ENCODE data around the gene CDH4.

The CDH4 gene

GRCh38 chr20:61281286-61281795 lies 29.3 kb downstream of the CDH4 start:
- DNase-seq (ENCODE audit: low read depth, low spot score): no peak

- no peak for DNase-seq (ENCODE audit: low read depth, low spot score)
Measured at GRCh38 chr20:61284752-61285151, 32.7 kb downstream of the CDH4 start.

DNA sequence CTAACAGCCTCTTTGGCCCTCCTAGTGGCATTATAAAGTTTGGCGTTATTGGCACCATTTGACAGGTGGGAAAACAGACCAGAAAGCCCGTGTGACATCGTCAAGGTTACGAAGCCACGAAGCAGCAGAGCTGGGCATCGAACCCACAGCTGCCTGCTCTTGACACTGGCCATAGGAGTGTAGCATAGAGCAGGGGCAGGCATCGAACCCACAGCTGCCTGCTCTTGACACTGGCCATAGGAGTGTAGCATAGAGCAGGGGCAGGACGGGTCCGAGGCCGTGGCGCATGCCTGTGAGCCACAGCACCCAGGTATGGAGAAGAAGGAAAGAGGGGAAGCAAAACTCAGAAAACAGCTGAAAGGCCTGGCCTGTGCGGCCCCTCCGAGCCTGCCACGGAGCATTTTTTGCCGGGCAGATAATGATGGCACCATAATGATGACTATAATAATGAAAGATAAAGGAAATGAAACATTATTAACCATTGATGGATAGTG lies 33.1 kb downstream of the CDH4 start:
- no peak for DNase-seq (ENCODE audit: low read depth, low spot score)

GRCh38 chr20:61285691-61286090 lies 33.6 kb downstream of the CDH4 start:
- DNase-seq (ENCODE audit: low read depth, low spot score): no peak

GRCh38 chr20:61287583-61288275 lies 35.7 kb downstream of the CDH4 start:
- DNase-seq (ENCODE audit: low read depth, low spot score): no peak

DNA sequence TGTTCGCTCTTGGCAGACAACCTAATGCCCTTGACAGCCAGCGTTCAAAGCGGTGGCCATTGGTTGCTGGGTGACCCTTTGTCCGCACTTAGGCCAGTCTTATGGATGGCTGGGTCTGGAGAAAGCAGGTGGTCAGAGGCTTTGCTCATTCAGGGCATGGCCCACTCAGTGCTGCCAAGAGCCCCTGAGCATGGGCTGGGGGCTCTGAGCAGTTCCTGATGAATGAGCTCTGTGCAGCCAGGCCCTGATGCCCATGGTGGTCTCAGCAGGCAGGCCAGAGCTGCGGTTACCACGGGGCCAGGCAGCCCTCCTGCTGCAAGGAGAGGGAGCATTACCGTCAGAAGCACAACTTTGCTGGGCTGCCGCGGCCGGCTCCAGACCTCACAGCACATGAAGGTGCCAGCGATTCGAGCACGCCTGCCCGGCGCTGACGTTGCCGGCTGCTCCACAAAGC lies 36.3 kb downstream of the CDH4 start:
- DNase-seq (ENCODE audit: low read depth, low spot score): no peak

- no peak for DNase-seq (ENCODE audit: low read depth, low spot score)
Measured at GRCh38 chr20:61289166-61289565, 37.1 kb downstream of the CDH4 start.

DNA sequence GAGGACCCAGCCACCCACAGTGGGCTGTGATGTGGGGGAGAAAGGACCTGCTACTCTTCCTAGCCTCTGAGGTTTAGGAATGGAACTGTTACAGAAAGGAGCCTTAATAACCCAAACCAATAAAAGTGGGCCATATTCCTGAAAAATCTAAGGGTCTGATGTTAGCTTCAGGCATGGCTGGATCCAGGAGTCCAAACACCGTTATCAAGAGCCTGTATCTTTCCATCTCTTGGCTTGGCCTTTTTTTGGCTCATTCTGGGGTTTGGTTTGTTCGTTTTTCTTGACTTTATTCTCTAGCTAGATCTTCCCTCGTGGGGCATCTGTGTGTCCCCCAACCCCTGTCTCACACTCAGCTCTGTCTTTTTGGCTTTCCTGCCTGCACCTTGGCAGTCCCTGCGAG lies 38.7 kb downstream of the CDH4 start:
- DNase-seq (ENCODE audit: low read depth, low spot score): no peak

- no peak for DNase-seq (ENCODE audit: low read depth, low spot score)
Measured at GRCh38 chr20:61291166-61291829, 39.2 kb downstream of the CDH4 start.

DNA sequence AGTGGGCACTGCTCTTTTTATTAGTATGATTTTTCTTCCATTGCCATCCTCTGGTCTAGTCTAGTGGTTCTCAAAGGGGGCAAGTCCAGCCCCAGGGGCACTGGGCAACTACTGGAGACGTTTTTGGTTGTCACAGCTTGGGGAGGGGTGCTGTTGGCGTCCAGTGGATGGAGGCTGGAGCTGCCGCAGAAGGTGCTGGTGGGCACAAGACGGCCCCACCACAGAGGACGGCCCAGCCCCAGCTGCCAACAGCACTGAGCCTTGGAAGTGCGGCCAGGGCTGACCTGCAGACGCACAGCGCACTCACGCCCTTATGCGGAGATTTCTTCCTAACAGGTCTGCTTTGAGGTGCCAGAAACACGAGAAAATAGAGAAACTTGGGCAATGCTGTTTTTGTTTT lies 40.3 kb downstream of the CDH4 start:
- no peak for DNase-seq (ENCODE audit: low read depth, low spot score)

GRCh38 chr20:61292821-61293612 lies 41.0 kb downstream of the CDH4 start:
- no peak for DNase-seq (ENCODE audit: low read depth, low spot score)

- no peak for DNase-seq (ENCODE audit: low read depth, low spot score)
Measured at GRCh38 chr20:61293951-61294350, 41.9 kb downstream of the CDH4 start.

DNA sequence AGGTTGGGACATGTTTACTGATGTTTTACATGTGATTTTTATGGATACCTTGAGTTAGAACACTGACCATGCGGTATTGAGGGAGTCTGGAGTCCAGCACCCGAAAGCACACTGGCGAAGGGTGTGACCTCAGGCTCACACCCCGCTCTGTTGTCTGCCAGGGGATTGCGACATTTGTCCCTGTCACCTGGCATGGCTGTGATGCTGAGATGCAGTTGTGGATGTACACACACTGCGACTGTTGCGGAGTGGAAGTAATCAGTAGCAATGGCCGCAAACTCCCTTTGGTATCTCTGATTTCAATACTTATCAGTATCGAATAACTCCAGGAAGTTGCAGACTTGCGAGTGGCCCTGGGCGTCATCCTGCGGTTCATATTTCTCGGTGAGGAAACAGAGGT lies 43.2 kb downstream of the CDH4 start:
- no peak for DNase-seq (ENCODE audit: low read depth, low spot score)

DNA sequence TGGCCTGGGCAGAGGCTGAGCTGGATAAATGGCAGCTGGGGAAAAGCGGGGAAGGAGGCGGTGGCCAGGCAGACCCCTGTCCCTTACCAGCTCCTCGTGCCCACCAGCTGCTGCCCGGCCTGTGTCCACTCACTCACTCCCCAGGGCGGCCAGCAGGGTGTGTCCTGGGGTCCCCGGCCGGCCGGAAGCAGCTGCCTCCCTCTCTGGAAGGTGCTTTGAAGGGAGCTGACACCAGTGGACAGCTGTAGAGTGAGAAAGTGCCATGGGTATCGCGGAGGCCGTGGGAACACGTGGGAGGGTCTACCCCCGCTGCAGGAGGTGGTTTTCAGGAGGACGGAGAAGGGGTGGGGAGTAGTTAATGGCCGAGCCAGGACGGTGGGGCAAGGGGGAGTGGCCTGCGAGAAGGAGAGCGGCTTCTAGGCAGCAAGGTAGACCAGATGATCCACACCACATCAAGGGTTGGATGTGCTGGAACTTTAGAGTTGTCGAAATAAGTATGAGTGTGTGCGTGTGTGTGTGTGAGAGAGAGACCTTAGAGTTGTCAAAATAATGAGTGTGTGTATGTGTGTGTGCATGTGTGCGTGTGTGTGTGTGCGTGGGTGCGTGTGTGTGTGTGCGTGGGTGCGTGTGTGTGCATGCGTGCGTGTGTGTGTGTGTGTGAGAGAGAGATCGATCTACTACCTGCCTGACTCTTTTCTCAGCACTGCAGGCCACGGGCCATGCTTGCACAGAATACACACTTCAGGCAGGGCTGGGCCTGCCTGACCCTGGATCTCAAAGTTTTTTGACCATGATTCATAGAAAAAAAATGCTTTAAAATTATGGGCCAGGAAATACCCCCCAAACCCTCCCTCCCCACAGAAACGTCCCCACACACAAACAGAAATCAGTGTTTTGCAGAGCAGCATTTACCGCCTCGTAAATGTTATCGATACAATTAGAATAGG lies 43.9 kb downstream of the CDH4 start:
- no peak for DNase-seq (ENCODE audit: low read depth, low spot score)

GRCh38 chr20:61296629-61297019 lies 44.6 kb downstream of the CDH4 start:
- DNase-seq (ENCODE audit: low read depth, low spot score): no peak

GRCh38 chr20:61297491-61297890 lies 45.4 kb downstream of the CDH4 start:
- DNase-seq (ENCODE audit: low read depth, low spot score): no peak

DNA sequence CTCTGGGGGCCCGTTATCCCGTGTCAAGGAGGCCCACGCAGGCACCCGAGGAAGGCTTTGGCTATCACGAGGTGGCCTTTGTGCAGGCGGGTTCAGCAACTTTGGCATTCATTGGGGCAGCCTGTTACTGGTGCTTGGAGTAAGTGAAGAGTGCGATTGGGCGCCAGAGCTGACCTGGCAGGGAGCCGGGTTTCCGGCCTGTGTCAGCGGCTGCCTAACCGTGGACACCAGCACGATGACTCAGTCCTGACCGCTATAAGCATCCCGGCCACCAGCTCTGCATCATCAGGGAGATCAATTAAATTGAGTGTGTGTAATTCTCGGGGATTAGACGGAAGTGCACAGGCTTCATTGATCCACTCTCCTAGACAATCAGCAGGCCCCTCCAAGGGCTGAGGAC lies 45.9 kb downstream of the CDH4 start:
- no peak for DNase-seq (ENCODE audit: low read depth, low spot score)

GRCh38 chr20:61298661-61299060 lies 46.6 kb downstream of the CDH4 start:
- DNase-seq (ENCODE audit: low read depth, low spot score): no peak

DNA sequence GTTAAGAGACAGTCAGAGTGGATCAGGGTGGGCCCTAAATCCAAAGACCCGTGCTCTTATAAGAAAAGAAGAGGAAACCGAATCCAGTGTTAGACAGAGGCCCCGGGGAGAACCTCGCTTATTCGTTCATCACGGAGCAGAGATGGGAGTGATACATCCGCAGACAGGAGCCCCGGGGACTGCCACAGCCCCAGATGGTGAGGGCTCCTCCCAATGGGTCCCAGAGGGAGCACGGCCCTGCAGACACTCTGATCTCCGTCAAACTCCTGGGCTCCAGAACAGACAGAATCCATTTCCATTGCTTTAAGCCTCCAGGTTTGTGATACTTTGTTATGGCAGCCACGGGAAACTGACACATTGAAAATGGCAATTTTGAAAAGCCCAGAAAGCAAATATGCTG lies 47.0 kb downstream of the CDH4 start:
- DNase-seq (ENCODE audit: low read depth, low spot score): no peak

DNA sequence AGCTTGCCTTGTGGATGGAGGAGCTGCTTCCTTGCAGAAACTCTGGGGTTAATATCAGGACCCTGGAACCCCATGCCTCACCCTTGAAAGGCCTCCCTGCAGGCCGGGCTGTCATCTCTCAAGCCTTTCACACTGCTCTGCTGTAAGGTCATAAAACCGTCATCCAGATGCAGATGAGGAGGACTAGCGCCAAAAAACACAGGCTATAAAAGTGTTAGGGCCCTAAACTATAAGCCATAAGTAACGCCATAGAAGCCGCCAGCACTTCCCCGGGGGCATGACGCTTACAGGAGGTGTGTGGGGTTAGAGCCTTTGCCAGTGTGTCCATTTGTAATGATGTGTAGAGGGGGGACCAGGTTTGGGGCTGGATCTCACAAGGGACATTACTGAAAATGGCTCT lies 47.6 kb downstream of the CDH4 start:
- DNase-seq (ENCODE audit: low read depth, low spot score): no peak

GRCh38 chr20:61300293-61300692 lies 48.2 kb downstream of the CDH4 start:
- no peak for DNase-seq (ENCODE audit: low read depth, low spot score)
